ENCODE data around the gene SERINC3.

DNA sequence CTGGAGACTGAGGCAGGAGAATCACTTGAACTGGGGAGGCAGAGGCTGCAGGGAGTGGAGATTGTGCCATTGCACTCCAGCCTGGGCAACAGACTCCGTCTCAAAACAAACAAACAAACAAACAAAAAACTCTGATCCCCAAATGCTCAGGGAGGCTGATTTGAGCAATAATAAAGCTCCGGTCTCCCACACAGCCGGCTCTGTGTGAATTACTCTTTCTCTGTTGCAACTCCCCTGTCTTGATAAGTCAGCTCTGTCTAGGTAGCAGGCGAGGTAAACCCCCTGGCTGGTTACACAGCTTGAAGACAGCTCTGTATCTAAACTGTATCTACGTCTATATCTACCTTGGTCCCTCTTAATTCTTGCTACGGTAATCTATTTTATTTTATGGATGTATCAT lies 6.4 kb upstream of the SERINC3 start:
- TF ChIP-seq, protein P1, sequence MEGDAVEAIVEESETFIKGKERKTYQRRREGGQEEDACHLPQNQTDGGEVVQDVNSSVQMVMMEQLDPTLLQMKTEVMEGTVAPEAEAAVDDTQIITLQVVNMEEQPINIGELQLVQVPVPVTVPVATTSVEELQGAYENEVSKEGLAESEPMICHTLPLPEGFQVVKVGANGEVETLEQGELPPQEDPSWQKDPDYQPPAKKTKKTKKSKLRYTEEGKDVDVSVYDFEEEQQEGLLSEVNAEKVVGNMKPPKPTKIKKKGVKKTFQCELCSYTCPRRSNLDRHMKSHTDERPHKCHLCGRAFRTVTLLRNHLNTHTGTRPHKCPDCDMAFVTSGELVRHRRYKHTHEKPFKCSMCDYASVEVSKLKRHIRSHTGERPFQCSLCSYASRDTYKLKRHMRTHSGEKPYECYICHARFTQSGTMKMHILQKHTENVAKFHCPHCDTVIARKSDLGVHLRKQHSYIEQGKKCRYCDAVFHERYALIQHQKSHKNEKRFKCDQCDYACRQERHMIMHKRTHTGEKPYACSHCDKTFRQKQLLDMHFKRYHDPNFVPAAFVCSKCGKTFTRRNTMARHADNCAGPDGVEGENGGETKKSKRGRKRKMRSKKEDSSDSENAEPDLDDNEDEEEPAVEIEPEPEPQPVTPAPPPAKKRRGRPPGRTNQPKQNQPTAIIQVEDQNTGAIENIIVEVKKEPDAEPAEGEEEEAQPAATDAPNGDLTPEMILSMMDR (conservative IDR thresholded peaks at IDR 0.05 in 1 of 2, IDR thresholded peaks at IDR 0.05 in 1 of 2; ENCODE audit: low read depth in 1 of 2, low read length in 2 of 2): no peak
- TF ChIP-seq EZH2 (IDR thresholded peaks at IDR 0.05; ENCODE audit: low read length, missing control alignments): no peak
